Ureter (tissue), 1 donor: ENCODE data around the gene TSSK2. TPM values are rescaled to one million over a fixed set of nuclear protein-coding genes. Genes with fewer than 3 reads are reported as not detected.
"Not testable (repeated sequence)": the region's sequence is repeated elsewhere in the genome, so short reads cannot be mapped to it uniquely, and the experiment has no call there.

Experiments used
- DNase-seq: peaks from one replicate; pipeline ENCODE4 v3.0.0-alpha.2; 2020; ENCODE audit warnings: low spot score
- total RNA-seq: library from RNA; stranded (reverse); gene quantifications from one replicate; pipeline ENCODE4 v1.2.4, GENCODE V29; 2023
- donor health status: DM: yes; HTN: yes; CAD: no.

TSSK2 gene
- total RNA-seq = not detected

DNA sequence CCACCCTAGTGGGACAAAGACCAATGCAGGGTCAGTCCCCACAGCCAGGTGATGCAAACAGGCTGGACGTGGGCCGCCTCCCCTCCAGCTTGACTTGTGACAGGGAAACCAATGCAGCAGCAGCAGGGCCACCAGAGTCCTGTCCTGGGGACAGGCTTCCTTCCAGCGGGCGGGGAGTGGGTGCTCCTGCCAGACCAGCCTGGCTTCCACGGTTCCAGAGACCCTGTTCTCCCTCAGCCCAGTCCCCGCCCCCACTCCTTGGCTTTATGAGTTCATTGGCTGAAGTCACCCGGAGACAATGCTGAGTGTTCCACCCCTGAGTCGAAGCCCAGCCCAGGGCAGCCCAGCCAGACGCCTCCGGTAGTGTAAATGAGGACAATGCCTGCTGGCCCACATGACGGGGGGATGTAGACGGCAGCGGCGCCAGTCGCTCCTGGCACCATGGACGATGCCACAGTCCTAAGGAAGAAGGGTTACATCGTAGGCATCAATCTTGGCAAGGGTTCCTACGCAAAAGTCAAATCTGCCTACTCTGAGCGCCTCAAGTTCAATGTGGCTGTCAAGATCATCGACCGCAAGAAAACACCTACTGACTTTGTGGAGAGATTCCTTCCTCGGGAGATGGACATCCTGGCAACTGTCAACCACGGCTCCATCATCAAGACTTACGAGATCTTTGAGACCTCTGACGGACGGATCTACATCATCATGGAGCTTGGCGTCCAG lies at the start of gene TSSK2:
Gene TSSK2 (plus strand): TSS at position 350 of the 726 bp plus-strand sequence. CDS start 92 bp downstream, at position 442.
- DNase-seq = no peak

DNA sequence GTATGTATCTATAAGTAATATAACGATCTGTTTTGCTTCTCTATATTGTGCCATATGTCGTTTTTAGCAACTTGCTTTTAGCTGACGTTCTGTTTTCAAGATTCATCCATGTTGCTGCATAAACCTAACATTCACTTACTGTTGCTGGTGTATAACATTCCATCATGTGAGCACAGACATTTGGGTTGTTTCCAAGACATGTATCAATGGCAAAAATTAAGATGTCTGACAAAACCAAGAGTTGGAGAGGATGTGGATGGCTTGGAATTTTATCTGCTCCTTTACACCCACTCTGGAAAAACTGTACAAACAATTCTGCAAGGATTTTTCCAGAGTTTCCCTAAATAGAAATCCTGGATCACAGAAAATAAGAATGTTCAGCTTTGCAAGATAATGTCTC lies 49.8 kb upstream of the TSSK2 start:
- no peak for DNase-seq

DNA sequence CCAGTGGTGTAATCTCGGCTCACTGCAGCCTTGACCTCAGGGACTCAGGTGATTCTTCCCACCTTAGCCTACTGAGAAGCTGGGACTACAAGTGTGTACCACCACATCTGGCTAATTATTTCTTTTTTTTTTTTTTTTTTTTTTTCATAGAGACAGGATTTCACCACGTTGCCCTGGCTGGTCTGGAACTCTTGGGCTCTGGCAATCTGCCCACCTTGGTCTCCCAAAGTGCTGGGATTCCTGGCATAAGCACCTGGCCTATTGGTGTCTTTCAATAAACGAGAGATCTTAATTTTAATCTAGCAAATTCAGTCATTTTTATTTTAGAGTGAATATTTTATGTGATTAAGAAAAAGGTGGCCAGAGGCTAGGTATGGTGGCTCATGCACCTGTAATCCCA lies 49.0 kb upstream of the TSSK2 start:
- no peak for DNase-seq

DNA sequence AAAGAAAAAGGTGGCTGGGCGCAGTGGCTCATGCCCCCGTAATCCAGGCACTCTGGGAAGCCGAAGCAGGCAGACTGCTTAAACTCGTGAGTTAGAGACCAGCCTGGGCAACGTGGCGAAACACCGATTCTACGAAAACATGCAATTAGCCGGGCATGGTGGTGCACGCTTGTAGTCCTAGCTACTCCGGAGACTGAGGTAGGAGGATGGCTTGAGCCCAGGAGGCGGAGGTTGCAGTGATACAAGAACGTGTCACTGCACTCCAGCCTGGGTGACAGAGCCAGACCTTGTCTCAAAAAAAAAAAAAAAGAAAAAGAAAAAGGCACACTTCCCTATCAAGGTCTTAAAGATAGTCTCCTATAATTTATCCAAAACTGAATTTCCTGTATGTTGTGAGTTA lies 48.3 kb upstream of the TSSK2 start:
- DNase-seq = no peak

DNA sequence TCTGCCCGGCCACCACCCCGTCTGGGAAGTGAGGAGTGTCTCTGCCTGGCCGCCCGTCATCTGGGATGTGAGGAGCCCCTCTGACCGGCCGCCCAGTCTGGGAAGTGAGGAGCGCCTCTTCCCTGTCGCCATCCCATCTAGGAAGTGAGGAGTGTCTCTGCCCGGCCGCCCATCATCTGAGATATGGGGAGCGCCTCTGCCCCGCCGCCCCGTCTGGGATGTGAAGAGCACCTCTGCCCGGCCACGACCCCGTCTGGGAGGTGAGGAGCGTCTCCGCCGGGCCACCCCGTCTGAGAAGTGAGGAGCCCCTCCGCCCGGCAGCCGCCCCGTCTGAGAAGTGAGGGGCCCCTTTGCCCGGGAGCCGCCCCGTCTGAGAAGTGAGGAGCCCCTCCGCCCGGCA lies 47.0 kb upstream of the TSSK2 start:
- DNase-seq = not testable (repeated sequence)

DNA sequence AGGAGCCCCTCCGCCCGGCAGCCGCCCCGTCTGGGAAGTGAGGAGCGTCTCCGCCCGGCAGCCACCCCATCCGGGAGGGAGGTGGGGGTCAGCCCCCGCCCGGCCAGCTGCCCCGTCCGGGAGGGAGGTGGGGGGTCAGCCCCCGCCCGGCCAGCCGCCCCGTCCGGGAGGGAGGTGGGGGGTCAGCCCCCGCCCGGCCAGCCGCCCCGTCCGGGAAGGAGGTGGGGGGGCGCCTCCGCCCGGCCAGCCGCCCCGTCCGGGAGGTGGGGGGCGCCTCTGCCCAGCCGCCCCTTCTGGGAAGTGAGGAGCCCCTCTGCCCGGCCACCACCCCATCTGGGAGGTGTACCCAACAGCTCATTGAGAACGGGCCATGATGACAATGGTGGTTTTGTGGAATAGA lies 46.5 kb upstream of the TSSK2 start:
- DNase-seq = not testable (repeated sequence)

DNA sequence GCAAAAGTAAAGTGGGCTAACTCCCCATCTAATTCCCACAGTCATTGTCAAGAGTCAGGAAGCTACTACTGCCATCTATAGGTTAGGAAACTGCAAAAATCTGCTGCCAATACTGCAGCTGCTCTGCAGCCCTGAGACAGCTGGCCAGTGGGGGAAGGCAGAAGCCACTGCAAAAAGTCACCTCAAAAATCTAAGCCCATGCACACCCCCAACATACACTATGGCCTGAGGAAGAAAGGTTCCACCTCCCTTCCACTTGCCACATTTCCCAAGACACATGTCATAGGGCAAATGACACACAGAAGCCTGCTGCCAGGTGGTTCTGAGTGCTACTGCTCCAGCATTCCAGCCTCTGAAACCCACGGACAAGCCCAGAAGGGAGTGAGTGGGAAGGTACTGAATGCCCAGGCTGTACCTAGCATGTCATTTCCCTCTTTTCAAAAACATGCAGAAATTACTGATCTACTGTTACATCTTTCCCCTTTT lies 45.8 kb upstream of the TSSK2 start:
- DNase-seq = no peak

DNA sequence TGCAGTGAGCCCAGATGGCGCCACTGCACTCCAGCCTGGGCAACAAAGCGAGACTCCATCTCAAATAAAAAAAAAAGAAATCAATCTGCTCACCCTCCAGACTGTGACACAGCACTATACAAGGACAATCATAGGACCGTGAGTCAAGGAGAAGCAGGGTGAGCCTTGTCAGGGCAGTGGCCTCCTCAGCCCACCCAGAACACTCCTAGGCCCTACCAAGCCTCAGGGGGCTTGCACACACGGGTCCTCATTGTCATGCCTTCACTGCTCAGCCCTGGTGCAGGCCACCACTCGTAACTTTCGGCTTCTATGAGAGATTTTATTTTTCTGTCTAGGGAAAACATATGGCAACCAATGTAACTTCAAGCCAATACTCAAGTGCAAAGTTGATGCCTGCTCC lies 44.7 kb upstream of the TSSK2 start:
- DNase-seq = no peak

DNA sequence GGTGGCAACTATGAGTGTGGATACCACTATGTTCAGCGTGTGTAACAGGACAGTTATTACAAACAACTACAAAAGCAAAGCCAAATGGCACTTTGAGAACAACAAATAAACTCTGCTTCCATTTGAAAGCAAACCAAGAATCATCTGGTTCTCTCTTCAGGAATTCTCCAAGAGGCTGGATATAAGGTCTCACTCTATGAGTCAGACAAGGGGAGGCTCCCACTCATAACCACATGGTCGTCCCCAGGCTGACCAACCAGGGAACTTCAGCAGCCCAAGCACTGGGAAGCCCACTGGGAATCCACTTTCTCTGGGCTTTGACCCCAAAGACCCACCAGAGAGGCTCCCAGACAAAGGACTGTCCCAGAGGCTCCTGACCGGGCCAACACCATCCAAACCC lies 44.2 kb upstream of the TSSK2 start:
- DNase-seq = no peak

DNA sequence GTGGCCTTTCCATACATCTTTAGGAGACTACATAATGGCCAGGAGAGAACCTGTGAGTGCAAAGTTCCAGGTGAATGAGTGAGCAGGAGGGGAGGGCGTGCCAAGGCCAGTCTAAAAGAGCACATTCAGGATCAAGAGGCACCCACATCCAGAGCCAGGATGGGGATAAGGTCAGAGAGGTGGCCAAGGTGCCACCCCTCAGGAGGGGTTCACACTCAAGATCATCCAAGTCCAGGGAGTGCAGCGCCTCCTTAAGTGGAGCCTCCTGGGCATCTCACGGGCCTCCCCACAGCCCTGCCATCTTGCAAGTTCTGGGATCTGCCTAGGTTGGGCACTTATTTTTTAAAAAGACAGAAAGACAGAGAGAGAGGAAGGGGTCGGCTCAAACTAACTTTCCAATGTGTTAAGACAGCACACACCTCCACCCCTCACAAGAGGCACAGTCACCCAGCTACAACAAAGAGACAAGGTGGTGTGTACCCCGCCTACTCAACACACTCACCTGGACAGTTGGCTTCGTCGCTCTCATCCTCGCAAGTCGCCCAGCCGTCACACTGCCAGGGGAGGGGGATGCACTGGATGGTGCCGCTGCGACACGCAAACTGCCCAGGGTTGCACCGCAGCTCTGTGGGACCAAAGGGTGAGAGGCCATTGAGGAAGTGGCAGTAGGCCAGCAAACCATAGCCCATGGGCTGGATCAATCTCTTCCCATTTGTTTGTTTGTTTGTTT lies 42.1 kb upstream of the TSSK2 start:
- no peak for DNase-seq

DNA sequence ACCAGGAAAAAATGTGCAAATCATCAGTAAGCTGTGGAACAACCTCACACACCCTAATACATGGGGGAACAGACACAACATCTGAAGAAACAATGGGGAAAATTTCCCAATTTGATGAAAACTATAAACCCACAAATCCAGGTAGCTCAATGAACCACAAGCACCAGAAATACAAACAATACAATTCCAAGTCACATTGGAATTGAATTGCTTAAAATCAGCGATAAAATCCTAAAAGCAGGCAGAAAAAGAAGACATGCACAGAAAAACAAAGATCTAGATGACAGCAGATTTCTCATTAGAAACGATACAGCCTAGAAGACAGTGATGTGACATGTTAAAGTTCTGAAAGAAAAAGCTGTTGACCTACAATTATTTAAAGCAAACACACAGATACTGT lies 40.9 kb upstream of the TSSK2 start:
- DNase-seq = no peak

DNA sequence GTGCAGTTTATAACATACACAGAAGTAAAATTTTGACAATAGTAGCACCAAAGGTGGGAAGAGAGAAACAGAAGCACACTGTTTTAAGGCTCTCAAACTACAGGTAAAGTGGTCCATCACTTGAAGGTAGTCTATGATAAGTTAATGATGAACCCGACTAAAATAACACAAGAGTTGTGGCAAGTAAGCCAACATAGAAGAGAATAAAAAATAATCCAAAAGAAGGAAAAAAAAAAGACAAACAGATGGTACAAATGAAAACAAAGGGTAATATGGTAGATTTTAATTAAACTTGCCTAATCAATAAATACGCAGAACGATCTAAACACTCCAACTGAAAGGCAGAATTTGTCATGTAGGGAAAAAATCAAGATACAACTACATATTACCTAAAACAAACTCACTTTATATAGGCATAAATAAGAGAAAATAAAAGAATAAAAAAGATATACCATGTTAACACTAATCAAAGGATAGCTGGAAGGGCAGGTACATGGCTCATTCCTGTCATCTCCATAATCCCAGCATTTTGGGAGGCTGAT lies 40.5 kb upstream of the TSSK2 start:
- no peak for DNase-seq

DNA sequence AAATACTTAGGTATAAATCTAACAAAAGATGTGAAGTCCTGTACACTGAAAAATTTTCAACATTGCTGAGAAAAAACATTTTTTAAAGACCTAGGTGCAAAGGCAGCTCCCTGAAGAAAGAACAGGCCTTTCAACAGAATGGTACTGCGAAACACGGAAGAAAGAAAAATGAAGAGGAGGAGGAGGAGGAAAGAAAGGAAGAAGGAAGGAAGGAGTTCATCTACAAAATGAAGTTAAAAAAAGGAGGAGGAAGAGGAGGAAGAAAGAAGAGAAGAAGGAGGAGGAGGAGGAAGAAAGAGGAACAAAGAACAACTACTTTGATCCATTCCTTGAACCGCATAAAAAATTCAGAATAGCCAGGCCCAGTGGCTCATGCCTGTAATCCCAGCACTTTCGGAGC lies 38.4 kb upstream of the TSSK2 start:
- no peak for DNase-seq

DNA sequence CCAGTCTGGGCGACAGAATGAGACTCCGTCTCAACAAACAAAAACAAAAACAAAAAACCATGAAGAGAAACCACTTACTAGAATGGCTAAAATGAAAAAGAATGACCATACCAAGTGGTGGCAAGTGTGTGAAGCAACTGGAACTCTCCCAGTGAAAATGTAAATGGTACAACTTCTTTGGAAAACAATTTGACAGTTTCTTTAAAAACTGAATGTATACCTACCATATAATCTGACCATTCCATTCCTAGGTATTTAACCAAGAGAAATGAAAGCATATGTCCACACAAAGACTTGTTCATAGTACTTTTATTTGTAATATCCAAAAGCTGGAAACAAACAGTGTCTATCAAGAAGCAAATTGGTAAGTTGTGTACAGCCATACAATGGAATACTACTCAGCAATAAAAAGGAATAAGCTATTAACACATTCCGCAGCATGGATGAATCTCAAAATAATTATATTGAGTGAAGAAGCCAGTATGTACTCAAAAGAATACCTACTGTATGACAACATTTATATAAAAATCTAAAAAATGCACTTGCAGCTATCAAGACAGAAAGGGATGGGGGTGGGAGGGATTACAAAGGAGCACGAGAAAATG lies 36.6 kb upstream of the TSSK2 start:
- DNase-seq = no peak

DNA sequence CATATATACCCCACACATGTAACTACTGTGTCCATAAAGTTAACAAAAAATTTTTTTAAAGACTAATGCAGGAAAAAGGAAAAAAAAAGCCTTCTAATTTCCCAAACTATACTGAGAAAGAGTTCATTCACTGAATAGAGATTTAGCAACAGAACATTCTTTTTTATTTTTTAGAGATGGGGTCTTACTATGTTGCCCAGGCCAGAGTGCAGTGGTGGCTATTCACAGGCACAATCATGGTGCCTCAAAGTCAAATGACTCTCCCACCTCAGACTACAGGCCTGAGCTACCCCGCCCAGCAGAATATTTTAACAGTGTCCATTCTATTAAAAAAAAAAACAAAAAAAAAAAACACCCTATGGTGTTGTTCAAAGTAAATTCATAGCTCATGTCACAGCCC lies 34.6 kb upstream of the TSSK2 start:
- DNase-seq = no peak

DNA sequence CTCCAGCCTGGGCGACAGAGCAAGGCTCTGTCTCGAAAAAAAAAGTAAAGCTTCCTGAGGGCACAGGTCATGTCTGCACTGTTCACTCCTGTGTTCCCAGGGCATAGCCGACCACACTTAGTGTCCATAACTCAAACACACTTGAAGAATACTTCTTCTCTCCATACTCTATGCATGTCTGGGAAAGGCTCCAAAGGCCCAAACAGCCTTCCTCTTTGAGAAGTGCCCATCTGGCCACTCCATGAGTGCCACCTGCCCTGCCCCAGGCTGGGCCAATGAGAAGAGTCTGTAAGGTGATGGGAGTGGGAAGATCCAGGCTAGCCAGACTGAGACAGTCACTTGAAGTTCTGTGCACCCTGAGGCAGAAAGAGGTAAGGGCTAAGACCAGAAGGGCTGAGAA lies 33.6 kb upstream of the TSSK2 start:
- no peak for DNase-seq

DNA sequence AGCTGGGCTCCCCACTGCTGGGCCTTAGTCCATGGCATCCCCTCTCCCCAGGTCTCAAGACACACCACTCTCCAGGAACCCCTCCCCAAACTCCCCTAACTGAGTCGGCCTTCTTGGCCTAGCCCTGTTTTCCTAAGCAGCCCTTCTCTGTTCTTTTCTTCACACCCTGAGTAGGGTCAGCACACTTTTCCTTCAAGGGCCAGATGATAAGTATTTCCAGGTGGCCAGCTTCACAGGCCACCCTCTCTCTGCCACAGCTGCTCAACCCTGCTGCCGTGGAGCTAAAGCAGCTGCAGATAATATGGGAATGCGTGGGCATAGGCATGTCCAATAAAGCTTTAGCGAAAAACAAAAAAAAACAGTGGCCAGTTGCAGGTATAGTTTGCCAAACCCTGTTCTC lies 33.0 kb upstream of the TSSK2 start:
- DNase-seq = no peak

DNA sequence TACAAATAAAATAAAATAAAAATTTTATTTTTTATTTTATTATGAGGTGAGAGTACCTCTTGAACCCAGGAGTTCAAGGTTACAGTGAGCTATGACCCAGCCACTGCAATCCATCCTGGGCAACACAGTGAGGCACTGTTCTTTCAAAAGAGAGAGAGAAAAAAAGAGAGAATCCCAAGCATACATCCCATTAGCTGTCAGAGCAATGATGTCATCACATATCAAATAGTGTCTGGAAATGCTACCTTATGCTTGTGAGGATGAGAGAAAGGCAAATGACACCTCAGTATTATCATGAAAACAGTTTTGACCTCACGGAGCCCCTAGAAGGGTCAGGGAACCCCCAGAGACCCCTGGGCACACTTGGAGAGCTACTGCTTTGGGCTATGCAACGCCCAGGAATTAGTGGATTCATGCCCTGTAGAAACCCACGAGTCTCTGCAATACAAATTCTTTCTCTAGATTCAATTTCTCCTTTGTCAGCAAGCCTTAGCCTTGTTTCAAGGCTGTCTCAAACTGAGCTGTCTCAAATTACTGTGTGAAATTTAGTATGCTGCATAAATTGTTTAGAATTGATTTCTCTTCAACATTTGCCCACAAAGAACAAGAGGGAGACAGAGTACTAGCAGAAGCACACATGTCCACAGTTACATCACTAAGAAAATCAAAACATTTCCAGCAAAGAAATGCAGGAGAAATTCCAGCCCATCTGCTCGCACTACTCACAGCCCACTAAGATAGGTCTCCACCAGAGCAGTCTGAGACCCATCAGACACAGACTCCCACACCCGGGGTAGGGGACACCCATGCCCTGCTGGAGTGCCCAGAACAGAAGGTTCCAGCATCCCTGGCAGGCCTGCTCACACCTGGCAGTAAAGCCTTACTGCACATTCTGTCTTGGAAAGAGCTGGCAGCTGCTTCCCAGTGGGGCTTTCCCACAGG lies 27.0 kb upstream of the TSSK2 start:
- DNase-seq = no peak

DNA sequence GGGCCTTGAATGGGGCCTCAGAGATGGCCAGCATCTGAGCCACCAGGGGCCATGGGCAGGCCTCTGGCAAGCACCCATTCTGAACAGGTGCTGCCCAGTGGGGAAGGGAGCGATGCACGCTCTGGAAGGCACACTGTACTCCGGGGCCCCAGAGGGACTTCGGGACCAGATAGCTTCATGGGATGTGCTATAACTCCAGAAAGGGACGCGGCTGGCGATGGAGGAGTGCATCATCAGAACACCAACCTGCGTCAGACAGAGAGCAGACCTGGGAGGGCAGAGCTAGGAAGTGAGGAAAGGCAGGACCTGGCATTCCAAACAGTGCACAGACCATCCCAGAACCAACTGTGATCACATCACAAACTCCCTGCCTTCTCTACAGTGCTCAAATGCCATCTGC lies 25.7 kb upstream of the TSSK2 start:
- no peak for DNase-seq

DNA sequence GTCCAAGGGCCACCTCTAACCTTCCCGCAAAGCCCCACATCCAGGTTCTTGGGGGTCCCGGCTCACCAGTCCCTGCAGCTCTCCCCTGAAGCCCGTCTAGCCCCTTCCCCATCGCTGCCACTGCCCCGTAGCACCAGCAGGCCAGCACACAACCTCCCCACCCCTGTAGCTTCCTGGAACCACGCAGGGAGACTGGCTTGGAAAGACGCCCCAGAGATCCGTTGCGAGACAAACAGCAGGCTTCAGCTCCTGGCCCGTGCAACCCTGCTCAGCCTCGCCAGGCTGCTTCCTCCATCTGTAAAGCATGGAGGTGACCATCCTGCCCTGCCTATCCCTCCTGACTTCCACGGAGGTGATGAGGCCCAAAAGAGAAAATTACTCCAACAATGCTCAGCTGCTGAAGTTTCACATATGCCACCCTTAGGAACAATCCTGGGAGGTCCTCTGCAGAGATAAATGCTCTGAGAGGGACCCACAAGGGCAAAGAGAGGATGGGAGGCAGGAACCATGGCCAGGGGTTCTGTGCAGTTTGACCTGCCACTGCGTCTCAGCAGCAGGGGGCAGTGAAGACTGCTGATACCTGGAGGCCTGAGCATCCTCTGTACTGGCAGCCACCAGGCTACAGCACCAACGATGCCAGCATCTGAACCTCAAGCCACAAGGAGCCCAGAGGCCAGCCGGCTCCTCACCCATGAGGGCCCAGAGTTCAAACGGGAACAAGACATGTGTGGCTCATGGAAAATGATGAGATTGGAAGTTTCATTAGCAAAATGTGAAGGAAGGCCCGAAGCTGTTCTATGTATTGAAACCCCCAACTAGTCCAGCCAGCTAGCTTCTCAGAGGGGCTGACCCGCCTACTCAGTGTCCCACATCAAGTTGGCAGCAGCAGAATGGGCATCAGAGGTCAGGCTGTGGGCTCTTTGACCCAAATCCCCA lies 25.0 kb upstream of the TSSK2 start:
- DNase-seq = no peak
